Upper lobe of left lung (tissue), 6 donors: ENCODE results near the gene TBX15. TPM values are rescaled to one million over a fixed set of nuclear protein-coding genes. Genes with fewer than 3 reads are reported as not detected.

Experiments
- ATAC-seq, 2 donors: fragments of 200-7000 bp; cut with Tn5 transposase; one replicate each; pipeline ENCODE4 v1.9.1; 2022; ENCODE audit warnings: mild to moderate bottlenecking in 2 of 2, moderate library complexity in 2 of 2; ENCODE audit not compliant: low FRiP score in 2 of 2
- DNase-seq, 2 donors: peaks; one replicate each; pipeline ENCODE4 v3.0.0-alpha.2; 2019 to 2020
- H3K27ac ChIP-seq, 4 donors: fragments of 200-600 bp; sonication (generic); one replicate each; pipeline ENCODE4 v1.5.1; 2016 to 2019
- H3K27me3 ChIP-seq, 4 donors: fragments of 200-600 bp; sonication (generic); one replicate each; pipeline ENCODE4 v1.5.1; 2017 to 2019
- H3K36me3 ChIP-seq, 4 donors: fragments of 200-600 bp; sonication (generic); one replicate each; pipeline ENCODE4 v1.5.1; 2016 to 2019
- H3K4me1 ChIP-seq, 4 donors: fragments of 200-600 bp; sonication (generic); one replicate each; pipeline ENCODE4 v1.5.1; 2018 to 2019
- H3K4me3 ChIP-seq, 4 donors: fragments of 200-600 bp; sonication (generic); one replicate each; pipeline ENCODE4 v1.5.1; 2017 to 2019; ENCODE audit warnings: mild to moderate bottlenecking in 2 of 4, moderate library complexity in 1 of 4
- H3K9me3 ChIP-seq, 4 donors: fragments of 200-600 bp; sonication (generic); one replicate each; pipeline ENCODE4 v1.5.1; 2018 to 2019
- EP300 ChIP-seq, 4 donors: sonication (generic); formaldehyde crosslinking; IDR thresholded peaks; one replicate each; pipeline ENCODE4 v1.5.1; 2017; ENCODE audit warnings: antibody characterized with exemption in 4 of 4, control low read depth in 2 of 4
- POLR2A ChIP-seq, 4 donors: fragments of 450-650 bp; IDR thresholded peaks; one replicate each; pipeline ENCODE4 v1.5.1; 2016 to 2017; ENCODE audit warnings: antibody characterized with exemption in 4 of 4, mild to moderate bottlenecking in 2 of 4
- POLR2AphosphoS5 ChIP-seq, 2 donors: sonication (generic); formaldehyde crosslinking; IDR thresholded peaks; one replicate each; pipeline ENCODE4 v1.5.1; 2017; ENCODE audit warnings: antibody characterized with exemption in 2 of 2
- WGBS, 2 donors: methylation state at CpG; one replicate each; pipeline ENCODE4 v1.1.5; 2017 to 2018; 5-methylcytosine and 5-hydroxymethylcytosine counted together
- total RNA-seq, 6 donors: library from RNA; depleted of rRNA in 4 of 6; stranded (reverse); fragments of >200 nt in 4 of 6; gene quantifications; one replicate each; pipeline versions ENCODE4 v1.1.0 to v1.2.1, GENCODE V29; 2016 to 2021
- TF ChIP-seq, protein P1 (sequence below), 6 experiments: fragments of 450-650 bp in 4 of 6; fragments of 200-600 bp in 2 of 6; sonication (generic) in 2 of 6; IDR thresholded peaks; one replicate each; pipeline ENCODE4 v1.5.1; 2016 to 2019; ENCODE audit warnings: antibody characterized with exemption in 6 of 6
- donor health status: DM: no; HTN: no; CAD: no; lungs with moderate emphysema.
- donor health status: DM: no; HTN: yes; CAD: no; lungs with severe emphysema.

TBX15 gene
- total RNA-seq, 6 donors from 2014 or later: 0.13 to 1.2 (median 0.39) TPM; not detected in 1

DNA sequence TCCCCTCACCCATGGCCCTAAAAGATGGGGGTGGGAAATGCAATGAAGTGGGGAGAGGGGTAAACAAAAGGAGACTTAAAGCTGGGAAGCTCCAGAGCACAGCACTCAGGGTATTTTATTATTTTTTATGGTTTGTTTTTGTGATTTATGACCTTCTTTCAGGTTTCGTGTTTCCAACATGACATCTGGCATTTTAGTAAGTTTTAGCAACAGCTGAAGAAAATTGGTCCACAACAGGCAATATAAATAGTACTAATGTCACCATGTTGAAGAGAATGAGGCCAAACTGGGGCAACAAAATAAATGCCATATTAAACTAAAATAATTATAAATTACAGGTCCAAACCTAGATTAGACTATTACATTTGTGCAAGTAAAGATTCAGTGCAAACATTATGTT lies 56.3 kb downstream of the TBX15 start:
- Histone ChIP-seq H3K4me1 (no peaks in the 10 kb centered on the region), H3K36me3 (no peaks in the 10 kb centered on the region), H3K27ac (no peak overlapping the region), H3K27me3 (no peaks in the 10 kb centered on the region), H3K4me3 (no peak overlapping the region), H3K9me3 (no peaks in the 10 kb centered on the region)
- no peak for DNase-seq
- TF ChIP-seq EP300 (IDR thresholded peaks at IDR 0.05) (no peak), POLR2A (IDR thresholded peaks at IDR 0.05) (no peak), POLR2AphosphoS5 (IDR thresholded peaks at IDR 0.05) (no peak)
- WGBS, 2 donors: 29 to 39% methylated on average over 1 of the region's 1 CpG
- no peak for ATAC-seq

DNA sequence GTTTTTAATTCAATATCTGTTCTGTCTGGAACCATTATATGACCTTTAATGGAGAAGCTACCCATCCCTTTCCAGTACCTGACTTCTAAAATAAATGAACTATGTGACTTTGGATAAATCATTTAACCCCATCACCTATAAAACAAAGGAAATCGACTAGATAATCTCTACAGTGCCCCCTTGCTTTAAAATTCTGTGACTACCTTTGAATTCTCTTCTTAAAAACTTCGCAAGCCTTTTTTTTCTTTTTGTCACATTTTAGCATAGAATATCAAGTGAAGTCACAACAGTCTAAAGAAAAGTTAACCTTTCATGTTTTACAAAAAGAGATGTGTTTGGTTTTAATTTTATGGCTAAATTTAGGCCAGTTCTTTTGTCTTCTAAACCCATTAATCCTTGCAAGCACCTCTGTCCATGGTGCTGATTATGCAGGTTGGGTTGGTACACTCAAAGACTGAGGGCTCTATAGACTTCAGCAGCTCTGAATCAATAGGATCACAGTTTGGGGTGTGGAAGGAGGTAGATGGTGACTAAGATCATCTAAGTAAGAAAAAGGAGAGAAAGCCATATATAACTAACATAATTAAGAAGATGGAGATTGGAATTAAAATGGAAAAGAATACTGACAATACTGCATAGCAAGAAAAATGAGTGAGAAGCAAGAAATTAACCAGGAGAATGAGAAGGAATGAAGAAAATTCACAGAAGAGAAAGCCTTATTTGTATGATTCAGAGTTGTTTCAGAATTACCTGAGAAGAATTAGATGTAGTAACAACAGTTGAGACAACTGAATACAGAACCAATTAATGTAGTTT lies 59.2 kb downstream of the TBX15 start:
- ATAC-seq (no peak), DNase-seq (no peak)
- Histone ChIP-seq H3K4me3 (no peak overlapping the region), H3K4me1 (no peaks in the 10 kb centered on the region), H3K27me3 (no peaks in the 10 kb centered on the region), H3K27ac (no peak overlapping the region), H3K9me3 (no peaks in the 10 kb centered on the region), H3K36me3 (no peaks in the 10 kb centered on the region)
- TF ChIP-seq, protein P1, sequence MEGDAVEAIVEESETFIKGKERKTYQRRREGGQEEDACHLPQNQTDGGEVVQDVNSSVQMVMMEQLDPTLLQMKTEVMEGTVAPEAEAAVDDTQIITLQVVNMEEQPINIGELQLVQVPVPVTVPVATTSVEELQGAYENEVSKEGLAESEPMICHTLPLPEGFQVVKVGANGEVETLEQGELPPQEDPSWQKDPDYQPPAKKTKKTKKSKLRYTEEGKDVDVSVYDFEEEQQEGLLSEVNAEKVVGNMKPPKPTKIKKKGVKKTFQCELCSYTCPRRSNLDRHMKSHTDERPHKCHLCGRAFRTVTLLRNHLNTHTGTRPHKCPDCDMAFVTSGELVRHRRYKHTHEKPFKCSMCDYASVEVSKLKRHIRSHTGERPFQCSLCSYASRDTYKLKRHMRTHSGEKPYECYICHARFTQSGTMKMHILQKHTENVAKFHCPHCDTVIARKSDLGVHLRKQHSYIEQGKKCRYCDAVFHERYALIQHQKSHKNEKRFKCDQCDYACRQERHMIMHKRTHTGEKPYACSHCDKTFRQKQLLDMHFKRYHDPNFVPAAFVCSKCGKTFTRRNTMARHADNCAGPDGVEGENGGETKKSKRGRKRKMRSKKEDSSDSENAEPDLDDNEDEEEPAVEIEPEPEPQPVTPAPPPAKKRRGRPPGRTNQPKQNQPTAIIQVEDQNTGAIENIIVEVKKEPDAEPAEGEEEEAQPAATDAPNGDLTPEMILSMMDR (IDR thresholded peaks at IDR 0.05): no peak
- TF ChIP-seq POLR2AphosphoS5 (IDR thresholded peaks at IDR 0.05): no peak
- TF ChIP-seq POLR2A (IDR thresholded peaks at IDR 0.05): no peak
- TF ChIP-seq EP300 (IDR thresholded peaks at IDR 0.05): no peak
- WGBS, 2 donors: 50 to 51% methylated on average over 2 of the region's 2 CpGs

DNA sequence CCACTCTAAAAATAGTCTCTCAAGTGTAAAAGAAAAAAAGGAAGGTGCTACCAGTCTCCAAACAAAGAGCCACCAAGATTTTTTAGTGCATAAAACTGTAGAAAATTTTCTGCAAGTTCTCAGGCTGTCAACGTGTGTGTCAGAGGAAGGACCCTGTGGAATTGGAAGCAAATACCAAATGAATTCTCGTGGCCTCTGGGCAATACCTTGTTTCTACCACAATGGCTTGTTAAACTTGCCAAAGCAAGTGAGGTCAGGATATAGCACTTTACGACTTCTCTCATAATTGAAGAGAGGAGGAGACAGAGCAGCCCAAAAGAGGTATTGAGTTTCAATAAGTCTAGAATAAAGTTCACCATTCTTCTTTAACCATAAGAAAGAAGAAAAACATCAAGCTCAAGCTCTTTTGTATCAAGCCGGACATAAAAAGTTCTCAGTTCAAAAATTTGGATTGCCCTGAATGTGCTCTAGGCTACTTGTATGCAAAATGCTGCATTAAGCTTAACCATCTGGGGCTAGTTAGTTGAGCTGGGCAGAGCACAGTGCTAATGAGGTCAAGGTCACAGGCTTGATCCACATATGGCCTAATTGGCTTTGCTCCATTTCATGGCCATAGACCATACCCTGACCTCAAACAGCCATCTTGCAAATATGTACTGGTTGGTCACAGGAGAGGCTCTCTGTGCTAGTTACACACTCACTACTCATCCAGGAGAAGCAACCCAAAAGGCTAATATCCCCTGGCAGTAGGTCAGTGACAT lies 60.5 kb downstream of the TBX15 start:
- no peaks in the 10 kb centered on the region for H3K9me3 ChIP-seq
- no peak overlapping the region for H3K27ac ChIP-seq
- no peak overlapping the region for H3K4me3 ChIP-seq
- DNase-seq (no peak), ATAC-seq (no peak)
- WGBS, 2 donors: 67 to 71% methylated on average over 4 of the region's 4 CpGs
- H3K36me3 ChIP-seq: no peaks in the 10 kb centered on the region
- TF ChIP-seq POLR2A (IDR thresholded peaks at IDR 0.05) (no peak), EP300 (IDR thresholded peaks at IDR 0.05) (no peak), POLR2AphosphoS5 (IDR thresholded peaks at IDR 0.05) (no peak)
- TF ChIP-seq, protein P1 (IDR thresholded peaks at IDR 0.05): no peak
- no peaks in the 10 kb centered on the region for H3K27me3 ChIP-seq
- H3K4me1 ChIP-seq: no peaks in the 10 kb centered on the region

DNA sequence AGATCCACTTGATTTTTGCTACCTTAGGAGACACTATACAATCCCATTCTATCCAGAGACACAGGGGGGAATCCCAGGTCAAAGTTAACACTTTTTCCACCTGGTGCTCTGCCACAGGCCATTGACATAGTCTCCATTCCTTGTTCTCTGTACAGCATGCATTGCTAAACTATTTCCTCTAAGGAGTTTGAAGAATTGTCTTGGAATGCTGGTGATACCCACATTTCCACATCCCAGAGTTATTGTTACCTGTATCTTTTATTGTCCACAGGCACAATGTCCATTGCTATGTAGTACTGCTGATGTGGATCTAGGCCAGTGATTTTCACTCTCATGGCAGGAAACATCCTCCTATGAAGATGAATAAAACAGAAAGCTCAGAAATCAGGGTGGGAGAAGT lies 61.9 kb downstream of the TBX15 start:
- ATAC-seq: no peak
- TF ChIP-seq POLR2A (IDR thresholded peaks at IDR 0.05): no peak
- TF ChIP-seq, protein P1 (IDR thresholded peaks at IDR 0.05): no peak
- no peak for TF ChIP-seq EP300 (IDR thresholded peaks at IDR 0.05)
- no peak for TF ChIP-seq POLR2AphosphoS5 (IDR thresholded peaks at IDR 0.05)
- H3K27ac ChIP-seq: no peak overlapping the region

DNA sequence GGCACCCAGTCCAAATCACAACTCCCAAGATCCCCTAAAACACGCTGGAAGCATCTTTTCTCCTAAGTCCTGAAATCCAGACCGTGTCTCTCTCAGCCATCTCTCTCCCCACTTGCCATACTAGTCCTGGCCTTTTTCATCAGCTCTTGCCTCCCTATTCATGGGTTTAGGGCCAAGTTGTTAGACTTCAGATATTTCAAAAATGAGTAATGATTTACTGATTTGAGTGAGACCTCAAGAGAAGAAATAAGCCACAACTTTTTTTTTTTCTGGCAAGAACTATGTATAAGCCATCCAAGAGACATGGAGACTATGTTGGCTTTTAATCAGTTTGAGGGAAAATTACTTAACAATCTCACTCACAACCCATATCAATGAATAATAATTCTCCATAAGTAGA lies 62.5 kb downstream of the TBX15 start:
- Histone ChIP-seq H3K4me1 (no peaks in the 10 kb centered on the region), H3K36me3 (no peaks in the 10 kb centered on the region), H3K27me3 (no peaks in the 10 kb centered on the region), H3K9me3 (no peaks in the 10 kb centered on the region), H3K4me3 (no peak overlapping the region), H3K27ac (no peak overlapping the region)
- 37 to 59% methylated on average over 2 of the region's 2 CpGs for WGBS, 2 donors
- TF ChIP-seq POLR2A (IDR thresholded peaks at IDR 0.05): no peak
- TF ChIP-seq, protein P1 (IDR thresholded peaks at IDR 0.05): no peak
- no peak for TF ChIP-seq EP300 (IDR thresholded peaks at IDR 0.05)
- no peak for TF ChIP-seq POLR2AphosphoS5 (IDR thresholded peaks at IDR 0.05)
- DNase-seq (no peak), ATAC-seq (no peak)

More for the DNA sequence above, 61.9 kb downstream of the TBX15 start:
- Histone ChIP-seq H3K4me1 (no peaks in the 10 kb centered on the region), H3K4me3 (no peak overlapping the region), H3K27me3 (no peaks in the 10 kb centered on the region), H3K36me3 (no peaks in the 10 kb centered on the region), H3K9me3 (no peaks in the 10 kb centered on the region)
- DNase-seq: no peak
